Gastroesophageal sphincter (tissue), 4 donors: ENCODE measurements around the gene PTGDR. TPM values are rescaled to one million over a fixed set of nuclear protein-coding genes. Genes with fewer than 3 reads are reported as not detected.

Experiments used
- ATAC-seq: fragments of 150-250 bp; one replicate; pipeline ENCODE4 v1.9.1; 2016; ENCODE audit warnings: mild to moderate bottlenecking, moderate library complexity
- H3K27ac ChIP-seq, 4 donors: fragments of 200-600 bp; sonication (generic) in 3 of 4; 1 replicate in 3 of 4; 2 replicates in 1 of 4; pipeline ENCODE4 v1.5.1; 2016 to 2019
- H3K27me3 ChIP-seq: fragments of 200-600 bp; sonication (generic); one replicate; pipeline ENCODE4 v1.5.1; 2019
- H3K36me3 ChIP-seq, 2 donors: fragments of 200-600 bp; sonication (generic); one replicate each; pipeline ENCODE4 v1.5.1; 2019; ENCODE audit warnings: control low read depth in 1 of 2
- H3K4me1 ChIP-seq, 3 donors: fragments of 200-600 bp; sonication (generic); 1 replicate in 2 of 3; 2 replicates in 1 of 3; pipeline ENCODE4 v1.5.1; 2016 to 2019; ENCODE audit warnings: control low read depth in 2 of 3
- H3K4me3 ChIP-seq, 2 donors: fragments of 200-600 bp; sonication (generic); one replicate each; pipeline ENCODE4 v1.5.1; 2019; ENCODE audit warnings: mild to moderate bottlenecking in 1 of 2, moderate library complexity in 1 of 2
- H3K9me3 ChIP-seq, 3 donors: fragments of 200-600 bp; sonication (generic); one replicate each; pipeline ENCODE4 v1.5.1; 2017 to 2019; ENCODE audit warnings: control low read depth in 2 of 3
- EP300 ChIP-seq: sonication (generic); formaldehyde crosslinking; IDR thresholded peaks from one replicate; pipeline ENCODE4 v1.6.1; 2017; ENCODE audit warnings: antibody characterized with exemption, mild to moderate bottlenecking
- POLR2A ChIP-seq, 2 donors: fragments of 450-650 bp; IDR thresholded peaks; one replicate each; pipeline ENCODE4 v1.6.1; 2017; ENCODE audit warnings: antibody characterized with exemption in 2 of 2, mild to moderate bottlenecking in 2 of 2, moderate library complexity in 1 of 2
- POLR2AphosphoS5 ChIP-seq: sonication (generic); formaldehyde crosslinking; IDR thresholded peaks from one replicate; pipeline ENCODE4 v1.6.1; 2017; ENCODE audit warnings: antibody characterized with exemption
- WGBS, 2 donors: methylation state at CpG; one replicate each; pipeline ENCODE4 v1.1.5; 2018; ENCODE audit warnings: low coverage in 1 of 2; 5-methylcytosine and 5-hydroxymethylcytosine counted together
- total RNA-seq, 4 donors: library from RNA; depleted of rRNA; stranded (reverse); fragments of >200 nt; gene quantifications; one replicate each; pipeline ENCODE4 v1.1.0, GENCODE V29; 2016
- TF ChIP-seq, protein P1 (sequence below), 4 experiments: fragments of 200-600 bp in 2 of 4; fragments of 450-650 bp in 2 of 4; sonication (generic) in 1 of 4; IDR thresholded peaks; one replicate each; pipeline ENCODE4 v1.5.1; 2017 to 2019; ENCODE audit warnings: antibody characterized with exemption in 4 of 4, mild to moderate bottlenecking in 2 of 4, moderate library complexity in 2 of 4

PTGDR gene
- total RNA-seq, 4 donors from 2014 or later: 0.50 to 2.0 (median 0.90) TPM

DNA sequence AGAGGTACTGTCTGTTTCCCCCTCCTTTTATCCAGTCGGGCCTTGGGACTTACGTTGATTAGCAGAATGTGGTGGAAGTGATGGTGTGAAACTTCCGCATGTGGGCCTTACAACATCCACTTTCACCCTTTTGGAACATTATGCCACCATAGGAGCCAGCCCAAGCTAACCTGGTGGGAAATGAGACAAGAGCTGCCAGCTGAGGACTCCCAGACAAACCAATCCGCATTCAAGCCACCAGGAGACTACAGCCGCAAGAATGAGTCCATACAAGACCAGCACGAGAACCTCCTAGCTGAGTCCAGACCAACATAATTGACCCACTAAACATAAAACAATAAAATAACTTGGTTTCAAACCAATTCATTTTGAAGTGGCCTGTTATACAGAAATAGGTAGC, 37.5 kb downstream of the PTGDR start:
- Histone ChIP-seq H3K9me3 (no peaks in the 10 kb centered on the region), H3K4me1 (no peaks in the 10 kb centered on the region), H3K27ac (no peak overlapping the region), H3K27me3 (peaks cover 8% of the 10 kb centered on the region), H3K36me3 (no peaks in the 10 kb centered on the region), H3K4me3 (no peak overlapping the region)
- ATAC-seq: no peak
- TF ChIP-seq, protein P1, sequence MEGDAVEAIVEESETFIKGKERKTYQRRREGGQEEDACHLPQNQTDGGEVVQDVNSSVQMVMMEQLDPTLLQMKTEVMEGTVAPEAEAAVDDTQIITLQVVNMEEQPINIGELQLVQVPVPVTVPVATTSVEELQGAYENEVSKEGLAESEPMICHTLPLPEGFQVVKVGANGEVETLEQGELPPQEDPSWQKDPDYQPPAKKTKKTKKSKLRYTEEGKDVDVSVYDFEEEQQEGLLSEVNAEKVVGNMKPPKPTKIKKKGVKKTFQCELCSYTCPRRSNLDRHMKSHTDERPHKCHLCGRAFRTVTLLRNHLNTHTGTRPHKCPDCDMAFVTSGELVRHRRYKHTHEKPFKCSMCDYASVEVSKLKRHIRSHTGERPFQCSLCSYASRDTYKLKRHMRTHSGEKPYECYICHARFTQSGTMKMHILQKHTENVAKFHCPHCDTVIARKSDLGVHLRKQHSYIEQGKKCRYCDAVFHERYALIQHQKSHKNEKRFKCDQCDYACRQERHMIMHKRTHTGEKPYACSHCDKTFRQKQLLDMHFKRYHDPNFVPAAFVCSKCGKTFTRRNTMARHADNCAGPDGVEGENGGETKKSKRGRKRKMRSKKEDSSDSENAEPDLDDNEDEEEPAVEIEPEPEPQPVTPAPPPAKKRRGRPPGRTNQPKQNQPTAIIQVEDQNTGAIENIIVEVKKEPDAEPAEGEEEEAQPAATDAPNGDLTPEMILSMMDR (IDR thresholded peaks at IDR 0.05): no peak
- TF ChIP-seq EP300 (no peak), POLR2AphosphoS5 (no peak), POLR2A (IDR thresholded peaks at IDR 0.05) (no peak)
- 95 to 96% methylated on average over 3 to 6 of the region's 6 CpGs for WGBS, 2 donors

DNA sequence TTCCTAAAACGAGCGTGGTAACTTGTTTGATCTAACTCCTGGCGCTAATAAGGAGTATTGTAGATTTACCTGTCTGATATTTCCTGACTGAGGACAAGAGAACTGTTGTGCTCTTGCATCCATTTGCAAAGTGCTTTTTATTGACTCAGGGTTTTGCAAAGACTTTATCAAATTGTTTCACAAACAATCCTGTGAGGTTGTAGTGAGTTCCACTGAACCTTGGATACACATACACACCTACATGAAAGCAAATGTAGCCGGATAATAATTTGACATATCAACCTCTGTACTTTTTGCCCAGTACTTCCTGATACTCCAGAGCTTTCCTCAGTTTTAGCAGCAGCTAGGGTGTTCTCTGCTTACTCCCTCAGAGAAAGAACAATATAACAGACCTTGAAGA, 39.9 kb downstream of the PTGDR start:
- Histone ChIP-seq H3K9me3 (no peaks in the 10 kb centered on the region), H3K36me3 (no peaks in the 10 kb centered on the region), H3K4me3 (no peak overlapping the region), H3K27me3 (peaks cover 8% of the 10 kb centered on the region), H3K4me1 (peaks cover 0 to 6% (median 0%) of the 10 kb centered on the region in 3 donors), H3K27ac (no peak overlapping the region)
- TF ChIP-seq, protein P1 (IDR thresholded peaks at IDR 0.05): no peak
- TF ChIP-seq POLR2A (IDR thresholded peaks at IDR 0.05): no peak
- no peak for TF ChIP-seq POLR2AphosphoS5
- TF ChIP-seq EP300: no peak
- WGBS, 2 donors: 82 to 94% methylated on average over 3 to 4 of the region's 4 CpGs
- no peak for ATAC-seq

DNA sequence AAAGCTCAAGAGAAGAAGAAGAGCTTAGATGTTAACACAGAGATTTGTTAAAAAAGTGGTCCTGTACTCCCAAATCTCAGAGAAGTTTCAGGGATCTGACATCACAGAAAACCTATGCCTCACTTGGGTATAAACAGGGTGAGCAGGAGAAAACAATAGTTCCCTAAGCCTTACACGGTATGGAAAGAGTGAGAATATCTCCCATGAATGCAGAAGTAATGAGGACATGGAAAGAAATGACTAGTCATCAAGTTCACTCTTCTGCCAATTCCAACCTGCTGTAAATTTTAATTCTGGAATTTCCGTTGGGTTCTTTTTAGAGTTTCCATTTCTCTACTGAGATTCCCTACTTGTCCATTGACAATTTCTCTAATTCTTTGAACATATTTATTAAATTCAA, 40.4 kb downstream of the PTGDR start:
- TF ChIP-seq POLR2A (IDR thresholded peaks at IDR 0.05) (no peak), POLR2AphosphoS5 (no peak), EP300 (no peak)
- TF ChIP-seq, protein P1 (IDR thresholded peaks at IDR 0.05): no peak
- WGBS, 2 donors: 59 to 73% methylated on average over 2 of the region's 2 CpGs
- no peak overlapping the region for H3K4me3 ChIP-seq
- H3K9me3 ChIP-seq: no peaks in the 10 kb centered on the region
- peaks cover 8% of the 10 kb centered on the region for H3K27me3 ChIP-seq
- no peak for ATAC-seq
- H3K4me1 ChIP-seq: peaks cover 0 to 10% (median 0%) of the 10 kb centered on the region in 3 donors
- H3K27ac ChIP-seq: no peak overlapping the region
- no peaks in the 10 kb centered on the region for H3K36me3 ChIP-seq

DNA sequence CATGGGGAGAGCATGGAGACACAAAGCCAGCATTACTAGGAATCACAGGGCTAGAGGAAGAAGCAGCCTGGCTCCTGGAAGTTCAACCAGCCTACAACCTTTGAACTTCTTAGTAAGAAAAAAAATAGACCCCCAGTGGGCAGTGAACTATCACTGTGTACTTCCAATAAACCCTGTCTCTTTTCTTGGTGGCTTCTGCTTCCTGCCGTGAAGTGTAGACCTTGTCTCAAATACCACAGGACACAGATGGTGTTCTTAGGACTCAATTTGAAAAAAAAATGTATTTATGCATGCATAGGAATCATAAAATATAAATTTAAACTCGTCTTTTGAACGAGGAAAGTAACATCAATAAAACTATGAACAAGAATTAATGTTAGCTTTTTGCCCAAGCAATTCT, 43.0 kb downstream of the PTGDR start:
- H3K4me1 ChIP-seq: peaks cover 0 to 33% (median 3%) of the 10 kb centered on the region in 3 donors
- WGBS, 2 donors: 83 to 85% methylated on average over 2 to 3 of the region's 3 CpGs
- ATAC-seq: no peak

DNA sequence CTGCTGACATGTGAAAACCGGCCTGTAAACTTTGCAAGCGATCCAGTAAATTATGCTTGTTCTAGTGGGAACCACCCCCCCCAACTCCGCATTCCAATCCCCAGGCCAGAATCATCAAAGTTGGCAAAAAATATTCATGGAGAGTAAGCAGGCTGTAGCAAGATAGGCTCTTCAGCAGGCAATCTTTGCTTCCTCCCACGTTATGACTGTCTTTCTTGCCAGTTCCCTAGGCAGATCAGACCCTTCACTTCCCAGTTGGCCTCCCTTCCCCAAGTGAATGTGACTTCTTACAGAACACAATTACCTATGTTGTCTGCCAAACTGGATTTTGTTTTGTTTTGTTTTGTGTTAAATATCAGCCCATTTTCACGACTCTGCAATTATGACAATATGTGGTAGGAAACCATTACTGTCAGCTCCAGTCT, 45.4 kb downstream of the PTGDR start:
- Histone ChIP-seq H3K9me3 (no peaks in the 10 kb centered on the region), H3K4me3 (peak overlapping the region; percentile 51 to 66), H3K4me1 (peaks cover 0 to 40% (median 3%) of the 10 kb centered on the region in 3 donors), H3K36me3 (no peaks in the 10 kb centered on the region), H3K27me3 (peaks cover 25% of the 10 kb centered on the region), H3K27ac (peak overlapping the region in 3 of 4 donors; percentile 78 to 83 (median 78))
- TF ChIP-seq EP300 (no peak), POLR2A (IDR thresholded peaks at IDR 0.05) (no peak), POLR2AphosphoS5 (no peak)
- TF ChIP-seq, protein P1 (IDR thresholded peaks at IDR 0.05): no peak
- 47 to 49% methylated on average over 5 of the region's 5 CpGs for WGBS, 2 donors
- no peak for ATAC-seq

More for the DNA sequence above, 43.0 kb downstream of the PTGDR start:
- Histone ChIP-seq H3K4me3 (no peak overlapping the region), H3K9me3 (no peaks in the 10 kb centered on the region), H3K27me3 (peaks cover 25% of the 10 kb centered on the region), H3K36me3 (no peaks in the 10 kb centered on the region), H3K27ac (no peak overlapping the region)
- TF ChIP-seq POLR2A (IDR thresholded peaks at IDR 0.05): no peak
- TF ChIP-seq, protein P1 (IDR thresholded peaks at IDR 0.05): no peak
- TF ChIP-seq POLR2AphosphoS5: no peak
- TF ChIP-seq EP300: no peak
